ENCODE results near the gene TOPBP1. TPM values are rescaled to one million over a fixed set of nuclear protein-coding genes. Genes with fewer than 3 reads are reported as not detected.

Gene TOPBP1
- total RNA-seq, 1 experiment from 2014 or later: 34.3 TPM

- H3K4me3 Mint-ChIP-seq: no peak overlapping the region
- H3K27me3 Mint-ChIP-seq (ENCODE audit: low read depth): no peaks in the 10 kb centered on the region
- H3K9me3 Mint-ChIP-seq: no peaks in the 10 kb centered on the region
- no peak for TF ChIP-seq ATF2 (CRISPR knock-in tag; IDR thresholded peaks at IDR 0.05; ENCODE audit: borderline replicate concordance, low read depth)
- TF ChIP-seq ZMAT4 (CRISPR knock-in tag; IDR thresholded peaks at IDR 0.05): no peak
- no peak for TF ChIP-seq ZNF416 (CRISPR knock-in tag; IDR thresholded peaks at IDR 0.05)
- TF ChIP-seq PREB (CRISPR knock-in tag; IDR thresholded peaks at IDR 0.05; ENCODE audit: borderline replicate concordance): no peak
- no peak for TF ChIP-seq GTF2I (CRISPR knock-in tag; conservative IDR thresholded peaks at IDR 0.05)
- TF ChIP-seq E2F1 (CRISPR knock-in tag; IDR thresholded peaks at IDR 0.05): no peak
- H3K36me3 Mint-ChIP-seq: peaks cover 57% of the 10 kb centered on the region
- H3K27ac Mint-ChIP-seq: no peak overlapping the region
- H3K4me1 Mint-ChIP-seq: no peaks in the 10 kb centered on the region
- ChIA-PET POLR2A (no interaction called here), CTCF (no interaction called here)
- DNase-seq (ENCODE audit: low spot score) (no peak), ATAC-seq (no peak)
Measured at GRCh38 chr3:133610031-133610430, 51.7 kb downstream of the TOPBP1 start.

- no peak overlapping the region for H3K27ac Mint-ChIP-seq
- peaks cover 58% of the 10 kb centered on the region for H3K36me3 Mint-ChIP-seq
- ChIA-PET CTCF (no interaction called here), POLR2A (no interaction called here)
- TF ChIP-seq EMX1 (CRISPR knock-in tag; IDR thresholded peaks at IDR 0.05): no peak
- no peak for TF ChIP-seq FOXP1 (CRISPR knock-in tag; IDR thresholded peaks at IDR 0.05; ENCODE audit: borderline replicate concordance)
- no peak for TF ChIP-seq ZNF219 (CRISPR knock-in tag; IDR thresholded peaks at IDR 0.05; ENCODE audit: borderline replicate concordance)
- TF ChIP-seq SMAD4 (CRISPR knock-in tag; IDR thresholded peaks at IDR 0.05): no peak
- TF ChIP-seq ETV6 (CRISPR knock-in tag; IDR thresholded peaks at IDR 0.05): no peak
- TF ChIP-seq NFATC4 (CRISPR knock-in tag; IDR thresholded peaks at IDR 0.05): no peak
- TF ChIP-seq AR (CRISPR knock-in tag; IDR thresholded peaks at IDR 0.05): no peak
- no peak for TF ChIP-seq USF2 (CRISPR knock-in tag; IDR thresholded peaks at IDR 0.05)
- no peak for TF ChIP-seq ZNF121 (CRISPR knock-in tag; IDR thresholded peaks at IDR 0.05)
- no peak for TF ChIP-seq CBFB (CRISPR knock-in tag; IDR thresholded peaks at IDR 0.05; ENCODE audit: low read depth)
- no peak for TF ChIP-seq ERG (CRISPR knock-in tag; IDR thresholded peaks at IDR 0.05)
- no peak for TF ChIP-seq ZNF396 (CRISPR knock-in tag; IDR thresholded peaks at IDR 0.05; ENCODE audit: borderline replicate concordance)
- no peak for TF ChIP-seq ZNF138 (CRISPR knock-in tag; conservative IDR thresholded peaks at IDR 0.05)
- H3K9me3 Mint-ChIP-seq: no peaks in the 10 kb centered on the region
- DNase-seq (ENCODE audit: low spot score): no peak
- H3K4me3 Mint-ChIP-seq: no peak overlapping the region
- H3K4me1 Mint-ChIP-seq: no peaks in the 10 kb centered on the region
- ATAC-seq: no peak
- no peaks in the 10 kb centered on the region for H3K27me3 Mint-ChIP-seq (ENCODE audit: low read depth)
Measured at GRCh38 chr3:133608388-133608787, 53.4 kb downstream of the TOPBP1 start.
